Measurements from ENCODE around the gene ITGA11. TPM values are rescaled to one million over a fixed set of nuclear protein-coding genes. Genes with fewer than 3 reads are reported as not detected.

Gene ITGA11
- total RNA-seq, 1 donor from 2014 or later: 0.51 TPM

- H3K4me1 Mint-ChIP-seq: peaks cover 4% of the 10 kb centered on the region
- no peak overlapping the region for H3K4me3 Mint-ChIP-seq
- no peaks in the 10 kb centered on the region for H3K9me3 Mint-ChIP-seq
- TF ChIP-seq, protein P1, sequence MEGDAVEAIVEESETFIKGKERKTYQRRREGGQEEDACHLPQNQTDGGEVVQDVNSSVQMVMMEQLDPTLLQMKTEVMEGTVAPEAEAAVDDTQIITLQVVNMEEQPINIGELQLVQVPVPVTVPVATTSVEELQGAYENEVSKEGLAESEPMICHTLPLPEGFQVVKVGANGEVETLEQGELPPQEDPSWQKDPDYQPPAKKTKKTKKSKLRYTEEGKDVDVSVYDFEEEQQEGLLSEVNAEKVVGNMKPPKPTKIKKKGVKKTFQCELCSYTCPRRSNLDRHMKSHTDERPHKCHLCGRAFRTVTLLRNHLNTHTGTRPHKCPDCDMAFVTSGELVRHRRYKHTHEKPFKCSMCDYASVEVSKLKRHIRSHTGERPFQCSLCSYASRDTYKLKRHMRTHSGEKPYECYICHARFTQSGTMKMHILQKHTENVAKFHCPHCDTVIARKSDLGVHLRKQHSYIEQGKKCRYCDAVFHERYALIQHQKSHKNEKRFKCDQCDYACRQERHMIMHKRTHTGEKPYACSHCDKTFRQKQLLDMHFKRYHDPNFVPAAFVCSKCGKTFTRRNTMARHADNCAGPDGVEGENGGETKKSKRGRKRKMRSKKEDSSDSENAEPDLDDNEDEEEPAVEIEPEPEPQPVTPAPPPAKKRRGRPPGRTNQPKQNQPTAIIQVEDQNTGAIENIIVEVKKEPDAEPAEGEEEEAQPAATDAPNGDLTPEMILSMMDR (conservative IDR thresholded peaks at IDR 0.05): no peak
- H3K27me3 Mint-ChIP-seq (ENCODE audit: low read depth): peaks cover 13% of the 10 kb centered on the region
- no peaks in the 10 kb centered on the region for H3K36me3 Mint-ChIP-seq (ENCODE audit: low read depth)
- no peak for DNase-seq (ENCODE audit: low read depth, low spot score)
- no peak overlapping the region for H3K27ac Mint-ChIP-seq (ENCODE audit: unreplicated experiment)
Measured at GRCh38 chr15:68258692-68259091, 173.3 kb downstream of the ITGA11 start.

DNA sequence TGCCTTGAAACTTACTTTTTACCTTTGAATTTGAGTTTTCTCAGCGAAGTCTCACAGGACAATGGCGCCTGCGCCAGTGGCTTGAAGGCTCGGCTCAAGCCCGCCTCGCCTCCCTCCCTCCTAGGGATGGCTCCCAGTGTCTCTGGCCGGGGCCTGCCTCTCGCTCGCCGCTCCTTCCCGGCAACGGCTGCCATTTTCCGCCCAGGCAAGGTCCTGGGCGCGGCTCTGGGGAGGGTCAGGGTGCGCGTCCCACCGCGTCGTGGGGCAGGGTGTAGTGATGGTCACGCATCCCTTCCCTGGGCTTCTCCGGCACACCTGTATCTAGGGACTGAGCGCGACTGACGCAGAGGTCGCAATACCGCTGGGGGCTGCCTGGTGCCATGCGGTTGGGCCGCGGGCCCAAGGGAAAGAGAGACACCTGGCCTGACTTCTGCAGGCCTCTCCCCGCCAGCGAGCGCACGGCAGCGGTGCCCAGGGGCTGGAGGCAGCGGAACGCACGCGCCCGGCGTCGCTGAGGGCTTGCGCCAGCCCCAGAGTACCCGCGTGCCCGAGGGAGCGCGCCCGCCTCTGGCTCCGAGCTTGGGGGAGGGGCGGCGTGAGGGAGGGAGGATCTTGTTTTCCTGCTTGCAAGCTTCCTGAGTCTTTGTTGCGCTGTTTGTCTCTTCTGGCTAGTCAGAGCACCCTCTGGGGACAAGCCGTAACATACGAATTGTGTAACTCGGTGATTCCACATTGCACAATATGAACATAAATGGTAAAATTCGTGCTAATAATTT, 175.1 kb downstream of the ITGA11 start:
- Mint-ChIP-seq H3K4me3 (peak overlapping the region; percentile 88), H3K4me1 (peaks cover 9% of the 10 kb centered on the region), H3K9me3 (no peaks in the 10 kb centered on the region), H3K27ac (ENCODE audit: unreplicated experiment) (peak overlapping the region; percentile 94), H3K27me3 (ENCODE audit: low read depth) (peaks cover 6% of the 10 kb centered on the region), H3K36me3 (ENCODE audit: low read depth) (no peaks in the 10 kb centered on the region)
- peak; percentile 89 for DNase-seq (ENCODE audit: low read depth, low spot score)
- TF ChIP-seq, protein P1 (conservative IDR thresholded peaks at IDR 0.05): no peak

GRCh38 chr15:68252925-68253534, 178.9 kb downstream of the ITGA11 start:
- DNase-seq (ENCODE audit: low read depth, low spot score): no peak
- Mint-ChIP-seq H3K36me3 (ENCODE audit: low read depth) (no peaks in the 10 kb centered on the region), H3K27me3 (ENCODE audit: low read depth) (peaks cover 6% of the 10 kb centered on the region), H3K4me1 (peaks cover 9% of the 10 kb centered on the region), H3K9me3 (peaks cover 6% of the 10 kb centered on the region), H3K27ac (ENCODE audit: unreplicated experiment) (no peak overlapping the region), H3K4me3 (peak overlapping the region; percentile 55)
- TF ChIP-seq, protein P1 (conservative IDR thresholded peaks at IDR 0.05): peak; percentile 89

GRCh38 chr15:68249058-68249713, 182.8 kb downstream of the ITGA11 start:
- H3K27ac Mint-ChIP-seq (ENCODE audit: unreplicated experiment): no peak overlapping the region
- DNase-seq (ENCODE audit: low read depth, low spot score): no peak
- H3K4me3 Mint-ChIP-seq: no peak overlapping the region
- H3K27me3 Mint-ChIP-seq (ENCODE audit: low read depth): no peaks in the 10 kb centered on the region
- peaks cover 9% of the 10 kb centered on the region for H3K9me3 Mint-ChIP-seq
- peaks cover 5% of the 10 kb centered on the region for H3K4me1 Mint-ChIP-seq
- H3K36me3 Mint-ChIP-seq (ENCODE audit: low read depth): peaks cover 4% of the 10 kb centered on the region
- TF ChIP-seq, protein P1 (conservative IDR thresholded peaks at IDR 0.05): no peak

Other genes starting within 250 kb of the ITGA11 start
- 11.9 and 14.8 TPM in 2 replicates for gene CALML4, start 226.8 kb downstream of the ITGA11 start, total RNA-seq
- 71.3 and 73.3 TPM in 2 replicates for gene CLN6, start 202.4 kb downstream of the ITGA11 start, total RNA-seq
- gene FEM1B, start 154.4 kb downstream of the ITGA11 start, total RNA-seq: 61.4 and 67.0 TPM in 2 replicates
- gene CORO2B, start 146.8 kb upstream of the ITGA11 start, total RNA-seq: 21.3 and 23.1 TPM in 2 replicates